NCI-H1930 (cell line): ENCODE measurements around the gene MERTK.
"Not testable (repeated sequence)": the region's sequence is repeated elsewhere in the genome, so short reads cannot be mapped to it uniquely, and the experiment has no call there.

Experiments used
- DNase-seq, 2 experiments: peaks; one replicate each; lab custom pipeline; 2025; lab: John Stamatoyannopoulos, UW

MERTK gene

GRCh38 chr2:111946294-111947114, 48.1 kb downstream of the MERTK start:
- no peak for DNase-seq

- DNase-seq: no peak
Observed at GRCh38 chr2:111947219-111947618, 48.8 kb downstream of the MERTK start.

DNA sequence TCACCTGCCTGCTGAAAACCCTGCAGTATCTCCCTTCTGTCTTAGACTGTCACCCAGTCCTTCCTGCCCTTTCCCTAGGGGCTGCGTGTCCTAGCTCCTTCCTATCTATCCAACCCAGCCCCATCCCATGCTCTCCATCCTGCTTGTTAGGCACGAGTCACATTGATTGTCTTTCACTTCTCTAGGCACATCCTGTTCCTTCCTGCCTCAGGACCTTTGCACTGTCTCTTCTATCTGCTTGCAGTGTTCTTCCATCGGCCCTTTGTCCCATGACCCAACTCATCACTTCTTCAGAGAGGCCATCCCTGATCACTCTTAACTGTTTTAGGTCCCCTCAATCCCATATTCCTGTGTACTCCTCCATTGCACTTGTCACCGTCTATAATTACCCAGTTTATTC, 50.4 kb downstream of the MERTK start:
- DNase-seq: no peak

- no peak for DNase-seq
Observed at GRCh38 chr2:111950236-111950635, 51.8 kb downstream of the MERTK start.

DNA sequence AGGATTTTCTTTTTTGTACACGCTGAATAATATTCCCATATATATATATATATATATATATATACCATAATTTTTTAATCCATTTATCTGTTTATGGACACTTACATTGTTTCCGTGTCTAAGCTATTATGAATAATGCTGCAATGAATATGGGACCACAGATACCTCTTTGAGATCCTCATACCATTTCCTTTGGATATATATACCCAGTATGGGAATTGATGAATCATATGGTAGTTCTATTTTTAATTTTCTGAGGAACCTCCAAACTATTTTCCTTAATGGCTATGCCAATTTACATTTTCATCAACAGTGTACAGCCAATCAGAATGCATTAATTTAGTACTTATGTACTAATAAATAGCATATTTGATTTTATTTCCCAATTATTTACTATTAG, 53.1 kb downstream of the MERTK start:
- DNase-seq: no peak

DNA sequence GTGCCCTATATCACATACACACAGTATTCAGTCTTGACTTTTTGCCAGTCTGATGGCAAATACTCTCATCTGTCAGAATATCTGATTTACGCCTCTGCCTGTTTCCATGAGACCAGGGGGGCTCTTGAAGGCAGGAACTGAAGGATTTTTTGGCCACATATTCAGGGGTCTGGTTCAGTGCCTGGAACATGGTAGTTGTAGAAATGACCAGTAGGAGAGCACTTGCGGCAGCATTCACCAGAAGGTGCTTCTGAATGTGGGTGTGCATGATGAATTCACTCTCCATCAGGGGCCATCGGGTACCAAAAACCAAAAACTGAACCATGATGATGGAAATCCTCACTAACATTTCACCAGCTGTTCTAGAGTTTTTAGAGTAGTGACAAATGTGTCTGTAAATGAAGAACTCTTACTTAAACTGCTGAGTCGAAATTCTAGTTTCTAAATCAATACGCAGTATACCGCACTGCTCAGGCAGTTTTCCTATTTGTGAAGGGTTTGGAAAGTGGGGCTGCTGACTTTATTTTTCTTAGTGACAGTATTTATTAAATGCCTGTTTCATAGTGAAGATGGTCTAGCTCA, 54.6 kb downstream of the MERTK start:
- DNase-seq: no peak

GRCh38 chr2:111954602-111955332, 56.4 kb downstream of the MERTK start:
- no peak for DNase-seq

DNA sequence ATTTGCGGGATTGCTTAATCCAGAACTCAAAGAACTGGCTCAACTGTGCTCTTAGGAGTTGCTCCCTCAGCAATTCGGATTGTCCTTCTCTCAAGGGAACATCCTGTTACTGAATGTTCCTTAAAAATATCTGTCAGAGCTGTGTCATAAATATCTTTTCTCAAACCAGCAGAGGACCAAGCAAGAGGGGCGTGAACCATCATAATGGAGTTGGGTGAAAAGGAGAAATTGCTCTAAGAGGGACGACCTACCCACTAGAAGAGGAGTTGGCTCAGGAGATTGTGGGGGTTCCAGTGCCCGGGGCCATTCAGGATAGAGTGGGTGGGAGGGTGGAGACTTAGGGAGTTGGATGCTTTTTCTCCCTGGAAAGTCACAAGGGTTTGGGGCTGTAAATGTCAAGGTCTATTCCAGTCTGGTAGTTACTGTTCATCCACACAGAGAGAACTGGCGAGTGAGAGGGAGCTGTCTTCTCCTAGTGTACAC, 59.5 kb downstream of the MERTK start:
- DNase-seq: no peak

- no peak for DNase-seq
Observed at GRCh38 chr2:111958901-111959300, 60.5 kb downstream of the MERTK start.

GRCh38 chr2:111961663-111962062, 63.3 kb downstream of the MERTK start:
- DNase-seq: no peak

GRCh38 chr2:111963086-111963485, 64.7 kb downstream of the MERTK start:
- not testable (repeated sequence) for DNase-seq

DNA sequence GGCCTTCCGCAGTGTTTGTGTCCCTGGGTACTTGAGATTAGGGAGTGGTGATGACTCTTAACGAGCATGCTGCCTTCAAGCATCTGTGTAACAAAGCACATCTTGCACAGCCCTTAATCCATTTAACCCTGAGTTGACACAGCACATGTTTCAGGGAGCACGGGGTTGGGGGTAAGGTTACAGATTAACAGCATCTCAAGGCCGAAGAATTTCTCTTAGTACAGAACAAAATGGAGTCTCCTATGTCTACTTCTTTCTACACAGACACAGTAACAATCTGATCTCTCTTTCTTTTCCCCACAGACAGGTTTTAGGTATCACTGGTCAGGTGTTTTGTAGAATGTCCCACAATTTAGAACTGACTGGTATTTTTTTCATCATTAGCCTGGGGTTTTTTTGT, 65.1 kb downstream of the MERTK start:
- not testable (repeated sequence) for DNase-seq

DNA sequence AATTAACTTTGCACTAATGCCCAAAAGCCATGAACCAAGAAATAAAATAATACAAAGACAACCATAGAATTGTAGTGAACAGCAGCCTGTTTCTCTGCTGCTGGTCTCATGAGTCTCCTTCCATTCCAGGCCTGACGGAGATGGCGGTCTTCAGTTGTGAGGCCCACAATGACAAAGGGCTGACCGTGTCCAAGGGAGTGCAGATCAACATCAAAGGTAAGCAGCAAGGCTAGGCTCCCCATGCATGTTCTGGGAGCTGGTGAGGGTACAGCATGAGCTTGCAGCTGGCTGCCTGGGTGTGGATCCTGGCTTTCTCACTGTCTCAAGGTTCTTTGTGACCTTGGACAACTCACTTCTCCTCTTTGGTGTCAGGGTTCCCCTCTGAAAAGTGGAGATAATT, 66.7 kb downstream of the MERTK start:
- no peak for DNase-seq

GRCh38 chr2:111966241-111966640, 67.8 kb downstream of the MERTK start:
- no peak for DNase-seq

GRCh38 chr2:111967018-111967417, 68.6 kb downstream of the MERTK start:
- no peak for DNase-seq

- DNase-seq: no peak
Observed at GRCh38 chr2:111970453-111970852, 72.0 kb downstream of the MERTK start.

DNA sequence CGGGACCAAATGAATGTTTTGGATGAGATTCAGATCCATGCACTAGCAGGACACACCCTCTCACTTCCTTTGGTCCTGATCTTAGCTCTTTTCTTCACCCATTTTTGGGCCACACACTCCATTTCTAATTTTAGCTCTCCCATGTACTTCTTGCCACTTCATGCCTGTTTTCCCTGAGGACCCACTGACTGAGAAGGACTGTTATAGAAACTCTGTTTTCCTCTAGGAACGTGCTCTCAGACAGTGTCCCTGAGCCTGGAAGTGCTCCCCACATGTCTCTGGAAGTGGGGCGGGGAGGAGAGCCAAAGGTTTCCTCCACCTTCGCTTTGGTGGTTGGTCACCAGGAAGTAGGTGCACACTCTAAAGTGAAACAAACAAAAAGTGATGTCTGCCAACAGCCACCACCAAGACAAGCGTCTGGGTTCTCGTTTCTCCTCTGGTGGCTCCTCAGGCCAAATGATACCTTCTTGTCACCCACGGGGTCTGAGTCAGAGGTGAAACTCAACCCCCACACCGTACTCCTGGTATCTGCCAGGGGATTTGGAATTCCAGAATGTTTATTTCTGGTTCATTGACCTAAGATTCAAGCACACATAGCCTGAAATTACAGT, 74.7 kb downstream of the MERTK start:
- no peak for DNase-seq

GRCh38 chr2:111973701-111974100, 75.3 kb downstream of the MERTK start:
- no peak for DNase-seq

GRCh38 chr2:111975053-111975552, 76.7 kb downstream of the MERTK start:
- no peak for DNase-seq

GRCh38 chr2:111975819-111976218, 77.4 kb downstream of the MERTK start:
- DNase-seq: no peak

DNA sequence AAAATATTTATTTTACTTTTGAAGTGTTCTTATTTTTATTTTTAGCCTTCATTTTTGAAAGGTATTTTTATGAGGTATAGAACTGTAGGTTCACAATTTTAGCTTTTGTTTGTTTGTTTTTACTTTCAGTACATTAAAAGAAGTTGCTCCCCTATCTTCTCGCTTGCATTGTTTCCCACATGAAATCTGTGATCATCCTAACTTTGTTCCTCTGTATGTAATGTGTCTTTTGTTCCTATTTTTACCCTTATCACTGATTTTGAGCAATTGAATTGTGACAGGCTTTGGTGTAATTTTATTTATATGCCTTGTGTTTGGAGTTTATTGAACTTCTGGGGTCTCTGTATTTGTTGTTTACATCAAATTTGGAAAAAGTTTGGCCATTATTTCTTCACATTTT, 78.8 kb downstream of the MERTK start:
- DNase-seq: no peak

DNA sequence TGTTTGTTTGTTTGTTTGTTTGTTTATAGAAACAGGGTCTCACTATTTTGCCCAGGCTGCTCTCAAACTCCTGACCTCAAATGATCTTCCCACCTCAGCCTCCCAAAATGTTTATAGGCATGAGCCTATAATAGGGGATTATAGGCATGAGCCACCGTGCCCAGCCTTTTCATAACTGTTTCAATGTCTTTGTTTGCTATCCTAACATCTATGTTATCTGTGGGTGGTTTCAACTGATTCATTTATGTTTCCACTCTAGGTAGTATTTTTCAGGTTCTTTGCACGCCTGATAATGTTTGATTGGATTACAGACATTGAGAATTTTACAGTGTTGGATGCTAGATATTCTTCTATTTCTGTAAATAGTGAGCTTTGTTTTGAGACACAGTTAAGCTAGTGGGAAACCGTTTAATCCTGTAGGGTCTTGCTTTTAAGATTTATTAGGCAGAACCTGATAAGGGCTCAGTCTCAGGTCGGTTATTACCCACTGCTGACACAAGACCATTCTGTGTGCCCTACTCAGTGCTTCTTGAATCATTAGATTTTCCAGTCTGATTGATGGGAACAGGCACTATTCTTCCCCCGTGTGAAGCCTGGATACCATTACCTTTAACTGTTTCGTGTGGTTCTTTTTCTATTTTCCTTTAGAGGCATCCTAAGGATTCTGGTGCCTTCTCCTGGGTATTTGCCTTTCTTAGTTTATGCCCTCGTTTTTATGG, 80.2 kb downstream of the MERTK start:
- no peak for DNase-seq
